ENCODE data around the gene SLC22A25.

GRCh38 chr11:63229815-63230214 is 13.6 kb downstream of the SLC22A25 start:
- no peak for TF ChIP-seq POLR2A (IDR thresholded peaks at IDR 0.05; ENCODE audit: low read length)
- TF ChIP-seq GATA1 (IDR thresholded peaks at IDR 0.05; ENCODE audit: low read depth, low read length) = no peak
